Fibroblast of the conjunctiva (primary cell): ENCODE data around the gene GNG4.

ENCODE experiments used
- DNase-seq: peaks from one replicate; pipeline ENCODE4 v3.0.0-alpha.2; 2010; ENCODE audit warnings: low read depth

GNG4 gene

GRCh38 chr1:235649368-235650163 is at the start of gene GNG4:
GNG4 (minus strand) TSS chr1:235649784; CDS start chr1:235583838, 65,946 bp downstream.
- no peak for DNase-seq

GRCh38 chr1:235697508-235697907 is 47.9 kb upstream of the GNG4 start:
- DNase-seq = no peak

- no peak for DNase-seq
These were observed 39.8 kb upstream of the GNG4 start for GRCh38 chr1:235689356-235689755.

GRCh38 chr1:235688096-235688495 is 38.5 kb upstream of the GNG4 start:
- no peak for DNase-seq

GRCh38 chr1:235683653-235684052 is 34.1 kb upstream of the GNG4 start:
- no peak for DNase-seq

- no peak for DNase-seq
These were observed 32.6 kb upstream of the GNG4 start for GRCh38 chr1:235682216-235682615.

GRCh38 chr1:235679644-235680043 is 30.1 kb upstream of the GNG4 start:
- DNase-seq = no peak

- no peak for DNase-seq
These were observed 29.4 kb upstream of the GNG4 start for GRCh38 chr1:235679005-235679404.

GRCh38 chr1:235675152-235675890 is 25.7 kb upstream of the GNG4 start:
- peak; percentile 9 for DNase-seq

- no peak for DNase-seq
These were observed 24.4 kb upstream of the GNG4 start for GRCh38 chr1:235673981-235674380.

GRCh38 chr1:235671992-235672391 is 22.4 kb upstream of the GNG4 start:
- no peak for DNase-seq

GRCh38 chr1:235670157-235670776 is 20.7 kb upstream of the GNG4 start:
- no peak for DNase-seq

- DNase-seq = no peak
These were observed 19.7 kb upstream of the GNG4 start for GRCh38 chr1:235669277-235669676.

GRCh38 chr1:235663628-235664027 is 14.0 kb upstream of the GNG4 start:
- DNase-seq = no peak

GRCh38 chr1:235661568-235661967 is 12.0 kb upstream of the GNG4 start:
- DNase-seq = no peak

GRCh38 chr1:235659186-235659771 is 9.7 kb upstream of the GNG4 start:
- DNase-seq = no peak

- DNase-seq = no peak
These were observed 8.4 kb upstream of the GNG4 start for GRCh38 chr1:235657747-235658526.

GRCh38 chr1:235657269-235657668 is 7.7 kb upstream of the GNG4 start:
- DNase-seq = no peak

GRCh38 chr1:235652364-235652763 is 2.8 kb upstream of the GNG4 start:
- no peak for DNase-seq

- DNase-seq = no peak
These were observed 1.7 kb upstream of the GNG4 start for GRCh38 chr1:235651170-235651806.
